GM23338 (cell line): Measurements from ENCODE around the gene CSH2.

ENCODE experiments used
- CREB1 ChIP-seq: fragments of 250-450 bp; sonication (Bioruptor Pico); IDR thresholded peaks from 2 replicates; pipeline ENCODE4 v1.5.0; 2020; ENCODE audit warnings: low read depth, mild to moderate bottlenecking, moderate library complexity
- CTCF ChIP-seq, 2 experiments: fragments of 200-600 bp in 1 of 2; sonication (generic) in 1 of 2; conservative IDR thresholded peaks; 2 replicates each; pipeline versions ENCODE4 v1.5.1 to v1.6.1; 2016 to 2017; ENCODE audit warnings: antibody characterized with exemption in 2 of 2, low read depth in 2 of 2, mild to moderate bottlenecking in 2 of 2, moderate library complexity in 1 of 2
- EZH2 ChIP-seq: fragments of 200-600 bp; sonication (generic); IDR thresholded peaks from one replicate; pipeline ENCODE4 v1.8.0; 2017; ENCODE audit warnings: antibody characterized with exemption, mild to moderate bottlenecking, low read depth; ENCODE audit not compliant: unreplicated experiment
- EZH2phosphoT487 ChIP-seq: fragments of 200-600 bp; sonication (generic); IDR thresholded peaks from one replicate; pipeline ENCODE4 v1.8.1; 2018; ENCODE audit warnings: antibody characterized with exemption; ENCODE audit not compliant: unreplicated experiment
- JUNB ChIP-seq: IDR thresholded peaks from one replicate; pipeline ENCODE4 v1.6.1; 2016; ENCODE audit warnings: antibody characterized with exemption; ENCODE audit not compliant: unreplicated experiment
- NANOG ChIP-seq: IDR thresholded peaks from 2 replicates; pipeline ENCODE4 v1.6.1; 2016; ENCODE audit warnings: antibody characterized with exemption, borderline replicate concordance
- POLR2AphosphoS5 ChIP-seq: IDR thresholded peaks from 2 replicates; pipeline ENCODE4 v1.6.1; 2016; ENCODE audit warnings: antibody characterized with exemption, low read depth
- REST ChIP-seq: IDR thresholded peaks from one replicate; pipeline ENCODE4 v1.6.1; 2018; ENCODE audit warnings: antibody characterized with exemption; ENCODE audit not compliant: unreplicated experiment
- STAT1 ChIP-seq: IDR thresholded peaks from one replicate; pipeline ENCODE4 v1.6.1; 2016; ENCODE audit warnings: antibody characterized with exemption; ENCODE audit not compliant: unreplicated experiment
- ZNF331 ChIP-seq: fragments of 250-450 bp; sonication (Bioruptor Pico); IDR thresholded peaks from 2 replicates; pipeline ENCODE4 v1.5.0; 2020; ENCODE audit warnings: low read depth, mild to moderate bottlenecking, moderate library complexity
- TF ChIP-seq, protein P1 (sequence below): IDR thresholded peaks from 2 replicates; pipeline ENCODE4 v1.6.1; 2016; ENCODE audit warnings: antibody characterized with exemption

DNA sequence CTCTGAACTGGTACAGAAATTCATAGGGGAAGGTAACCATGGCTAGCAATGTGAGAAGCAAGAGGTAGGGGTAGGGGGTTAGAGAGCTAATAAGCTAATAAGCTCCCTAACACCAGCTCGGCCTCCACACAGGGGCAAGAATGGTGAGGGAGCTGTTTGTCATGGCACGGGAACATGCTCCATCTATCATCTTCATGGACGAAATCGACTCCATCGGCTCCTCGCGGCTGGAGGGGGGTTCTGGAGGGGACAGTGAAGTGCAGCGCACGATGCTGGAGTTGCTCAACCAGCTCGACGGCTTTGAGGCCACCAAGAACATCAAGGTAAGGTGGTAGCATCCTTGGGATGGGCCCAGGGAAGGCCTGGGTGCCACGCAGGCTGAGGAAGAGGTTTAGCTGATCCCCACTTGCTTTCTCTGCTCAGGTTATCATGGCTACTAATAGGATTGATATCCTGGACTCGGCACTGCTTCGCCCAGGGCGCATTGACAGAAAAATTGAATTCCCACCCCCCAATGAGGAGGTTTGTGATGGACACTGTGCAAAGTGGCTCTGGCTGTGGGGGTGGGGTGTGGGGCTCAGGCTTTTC is 42.5 kb downstream of the CSH2 start:
- TF ChIP-seq CTCF (conservative IDR thresholded peaks at IDR 0.05; ENCODE audit: low read depth in 2 of 2), result no peak
- no peak for TF ChIP-seq POLR2AphosphoS5
- no peak for TF ChIP-seq EZH2phosphoT487
- no peak for TF ChIP-seq CREB1 (CRISPR knock-in tag)
- TF ChIP-seq REST, result no peak
- no peak for TF ChIP-seq EZH2
- no peak for TF ChIP-seq STAT1
- no peak for TF ChIP-seq JUNB
- TF ChIP-seq NANOG, result no peak
- TF ChIP-seq ZNF331 (CRISPR knock-in tag), result no peak
- TF ChIP-seq, protein P1, sequence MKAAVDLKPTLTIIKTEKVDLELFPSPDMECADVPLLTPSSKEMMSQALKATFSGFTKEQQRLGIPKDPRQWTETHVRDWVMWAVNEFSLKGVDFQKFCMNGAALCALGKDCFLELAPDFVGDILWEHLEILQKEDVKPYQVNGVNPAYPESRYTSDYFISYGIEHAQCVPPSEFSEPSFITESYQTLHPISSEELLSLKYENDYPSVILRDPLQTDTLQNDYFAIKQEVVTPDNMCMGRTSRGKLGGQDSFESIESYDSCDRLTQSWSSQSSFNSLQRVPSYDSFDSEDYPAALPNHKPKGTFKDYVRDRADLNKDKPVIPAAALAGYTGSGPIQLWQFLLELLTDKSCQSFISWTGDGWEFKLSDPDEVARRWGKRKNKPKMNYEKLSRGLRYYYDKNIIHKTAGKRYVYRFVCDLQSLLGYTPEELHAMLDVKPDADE, result no peak
